H9 (cell line): Measurements from ENCODE around the gene ASPRV1. TPM values are rescaled to one million over a fixed set of nuclear protein-coding genes. Genes with fewer than 3 reads are reported as not detected.
"Not testable (repeated sequence)": the region's sequence is repeated elsewhere in the genome, so short reads cannot be mapped to it uniquely, and the experiment has no call there.

Experiments used
- DNase-seq: peaks from one replicate; pipeline ENCODE4 v3.0.0-alpha.2; 2017
- H2AFZ ChIP-seq: one replicate; pipeline ENCODE4 v1.6.1; 2013; ENCODE audit warnings: mild to moderate bottlenecking, low read length, control low read depth, moderate library complexity
- H2AK5ac ChIP-seq: 2 replicates; pipeline ENCODE4 v1.6.1; 2013; ENCODE audit warnings: low read length, control low read depth, mixed read lengths; ENCODE audit not compliant: insufficient read length
- H2BK120ac ChIP-seq: one replicate; pipeline ENCODE4 v1.6.1; 2013; ENCODE audit warnings: low read depth, mild to moderate bottlenecking, low read length, control low read depth, inconsistent platforms; ENCODE audit not compliant: poor library complexity, severe bottlenecking
- H2BK12ac ChIP-seq: 2 replicates; pipeline ENCODE4 v1.6.1; 2013; ENCODE audit warnings: low read length, control low read depth, mixed read lengths, low read depth; ENCODE audit not compliant: insufficient read length
- H2BK15ac ChIP-seq: 2 replicates; pipeline ENCODE4 v1.6.1; 2013; ENCODE audit warnings: low read depth, low read length, control low read depth
- H2BK20ac ChIP-seq: one replicate; pipeline ENCODE4 v1.6.1; 2013; ENCODE audit warnings: low read depth, mild to moderate bottlenecking, low read length, control low read depth, inconsistent platforms; ENCODE audit not compliant: poor library complexity, severe bottlenecking
- H2BK5ac ChIP-seq: 2 replicates; pipeline ENCODE4 v1.6.1; 2013; ENCODE audit warnings: low read length, control low read depth, mixed read lengths; ENCODE audit not compliant: insufficient read length
- H3K14ac ChIP-seq: 2 replicates; pipeline ENCODE4 v1.6.1; 2013; ENCODE audit warnings: low read length, control low read depth; ENCODE audit not compliant: insufficient read depth
- H3K18ac ChIP-seq: 2 replicates; pipeline ENCODE4 v1.6.1; 2013; ENCODE audit warnings: low read depth, mild to moderate bottlenecking, mixed read lengths, low read length, control low read depth; ENCODE audit not compliant: insufficient read length
- H3K23ac ChIP-seq: 2 replicates; pipeline ENCODE4 v1.6.1; 2013; ENCODE audit warnings: low read length, control low read depth, mixed read lengths, low read depth; ENCODE audit not compliant: insufficient read length
- H3K23me2 ChIP-seq: 2 replicates; pipeline ENCODE4 v1.6.1; 2013; ENCODE audit warnings: low read depth, mild to moderate bottlenecking, mixed read lengths, low read length, control low read depth; ENCODE audit not compliant: insufficient read length, poor library complexity, severe bottlenecking
- H3K27ac ChIP-seq: 2 replicates; pipeline ENCODE4 v1.5.1; 2013; ENCODE audit warnings: low read length, control low read depth, mixed read lengths, low read depth; ENCODE audit not compliant: insufficient read length
- H3K27me3 ChIP-seq: 2 replicates; pipeline ENCODE4 v1.6.1; 2013; ENCODE audit warnings: low read length, control low read depth, inconsistent platforms; ENCODE audit not compliant: insufficient read depth
- H3K4ac ChIP-seq: 2 replicates; pipeline ENCODE4 v1.6.1; 2013; ENCODE audit warnings: low read depth, mild to moderate bottlenecking, control low read depth, inconsistent platforms, low read length, moderate library complexity
- H3K4me1 ChIP-seq: 2 replicates; pipeline ENCODE4 v1.6.1; 2013; ENCODE audit warnings: low read length, control low read depth, inconsistent platforms; ENCODE audit not compliant: insufficient read depth
- H3K4me2 ChIP-seq: 2 replicates; pipeline ENCODE4 v1.6.1; 2013; ENCODE audit warnings: low read length, control low read depth, mixed read lengths; ENCODE audit not compliant: insufficient read length, insufficient read depth
- H3K56ac ChIP-seq: 2 replicates; pipeline ENCODE4 v1.6.1; 2013; ENCODE audit warnings: low read depth, mild to moderate bottlenecking, mixed read lengths, low read length, control low read depth; ENCODE audit not compliant: insufficient read length
- H3K79me1 ChIP-seq: 2 replicates; pipeline ENCODE4 v1.6.1; 2013; ENCODE audit warnings: low read depth, mild to moderate bottlenecking, moderate library complexity, low read length, control low read depth, inconsistent platforms; ENCODE audit not compliant: insufficient read depth, poor library complexity, severe bottlenecking
- H3K79me2 ChIP-seq: 2 replicates; pipeline ENCODE4 v1.6.1; 2013; ENCODE audit warnings: low read length, control low read depth, inconsistent platforms; ENCODE audit not compliant: insufficient read depth
- H3K9ac ChIP-seq: 2 replicates; pipeline ENCODE4 v1.6.1; 2013; ENCODE audit warnings: low read length, control low read depth, mixed read lengths; ENCODE audit not compliant: insufficient read length; ENCODE audit errors: extremely low read depth
- H3K9me3 ChIP-seq: one replicate; pipeline ENCODE4 v1.6.1; 2013; ENCODE audit warnings: low read depth, low read length, inconsistent platforms; ENCODE audit not compliant: control insufficient read depth
- H3T11ph ChIP-seq: one replicate; pipeline ENCODE4 v1.6.1; 2013; ENCODE audit warnings: mild to moderate bottlenecking, low read length, control low read depth, inconsistent platforms
- H4K20me1 ChIP-seq: one replicate; pipeline ENCODE4 v1.6.1; 2013; ENCODE audit not compliant: control insufficient read depth, insufficient read length, insufficient read depth
- H4K5ac ChIP-seq: 2 replicates; pipeline ENCODE4 v1.6.1; 2013; ENCODE audit warnings: low read depth, mild to moderate bottlenecking, mixed read lengths, low read length, control low read depth; ENCODE audit not compliant: insufficient read length
- H4K8ac ChIP-seq: replicated peaks from 2 replicates; pipeline ENCODE4 v1.6.1; 2013; ENCODE audit warnings: low read length, control low read depth, mixed read lengths, low read depth; ENCODE audit not compliant: insufficient read length
- H4K91ac ChIP-seq: 2 replicates; pipeline ENCODE4 v1.6.1; 2013; ENCODE audit warnings: low read depth, mild to moderate bottlenecking, moderate library complexity, mixed read lengths, low read length, control low read depth; ENCODE audit not compliant: insufficient read length
- H3K27ac Mint-ChIP-seq, 3 experiments: 2 replicates in 2 of 3; 3 replicates in 1 of 3; pipeline ENCODE4 v1.8.0; 2020 to 2021; ENCODE audit warnings: mixed read lengths in 3 of 3, mild to moderate bottlenecking in 1 of 3, moderate library complexity in 1 of 3
- H3K27me3 Mint-ChIP-seq: 2 replicates; pipeline ENCODE4 v1.8.0; 2021; ENCODE audit warnings: low read depth, mild to moderate bottlenecking, moderate library complexity, mixed read lengths
- H3K36me3 Mint-ChIP-seq, 3 experiments: 2 replicates in 2 of 3; 3 replicates in 1 of 3; pipeline ENCODE4 v1.8.0; 2020 to 2021; ENCODE audit warnings: low read depth in 3 of 3, mixed read lengths in 3 of 3; ENCODE audit not compliant: insufficient read depth in 1 of 3
- H3K4me1 Mint-ChIP-seq, 2 experiments: 2 replicates each; pipeline ENCODE4 v1.8.0; 2020; ENCODE audit warnings: mixed read lengths in 2 of 2
- H3K4me3 Mint-ChIP-seq, 2 experiments: 2 replicates in 1 of 2; 3 replicates in 1 of 2; pipeline ENCODE4 v1.8.0; 2020 to 2021; ENCODE audit warnings: mild to moderate bottlenecking in 2 of 2, mixed read lengths in 2 of 2, moderate library complexity in 1 of 2
- H3K9me3 Mint-ChIP-seq, 2 experiments: 2 replicates in 1 of 2; 3 replicates in 1 of 2; pipeline ENCODE4 v1.8.0; 2020; ENCODE audit warnings: mild to moderate bottlenecking in 2 of 2, mixed read lengths in 2 of 2, moderate library complexity in 1 of 2
- CTCF ChIP-seq: fragments of 200-600 bp; sonication (generic); conservative IDR thresholded peaks from 3 replicates; pipeline ENCODE4 v1.8.0; 2021; ENCODE audit warnings: antibody characterized with exemption, mild to moderate bottlenecking
- WGBS: extraction: QIAGEN DNeasy Blood & Tissue Kit; methylation state at CpG from one replicate; pipeline ENCODE4 v1.1.7; 2013; ENCODE audit warnings: missing lambda C conversion rate, low lambda C conversion rate, mixed read lengths; ENCODE audit not compliant: insufficient read length; ENCODE audit errors: extremely low coverage; 5-methylcytosine and 5-hydroxymethylcytosine counted together
- total RNA-seq: library from RNA; stranded (reverse); gene quantifications from 2 replicates; pipeline ENCODE4 v1.2.1, GENCODE V29; 2021

ASPRV1 gene
- total RNA-seq, 1 experiment from 2014 or later: 0.57 TPM

- no CpG with 5 or more reads among the region's 6 CpGs for WGBS
- no peak overlapping the region for H2AK5ac ChIP-seq
- no peaks in the 10 kb centered on the region for H3K23me2 ChIP-seq
- H3K4me1 ChIP-seq: no peaks in the 10 kb centered on the region
- no peak overlapping the region for H2BK20ac ChIP-seq
- no peaks in the 10 kb centered on the region for H3K9me3 ChIP-seq
- H2BK15ac ChIP-seq: no peak overlapping the region
- no peak overlapping the region for H4K91ac ChIP-seq
- no peak overlapping the region for H4K5ac ChIP-seq
- H3K4ac ChIP-seq: no peak overlapping the region
- H2BK12ac ChIP-seq: no peak overlapping the region
- no peak overlapping the region for H3K14ac ChIP-seq
- no peak overlapping the region for H3K27ac ChIP-seq
- H3K9ac ChIP-seq: no peak overlapping the region
- Mint-ChIP-seq H3K9me3 (no peaks in the 10 kb centered on the region), H3K36me3 (no peaks in the 10 kb centered on the region), H3K4me3 (no peak overlapping the region), H3K27ac (no peak overlapping the region), H3K4me1 (peaks cover 0 to 3% of the 10 kb centered on the region in 2 experiments; a peak in 2 of 4 replicates), H3K27me3 (peaks cover 8% of the 10 kb centered on the region)
- no peak for TF ChIP-seq CTCF
- no peaks in the 10 kb centered on the region for H3K27me3 ChIP-seq
- no peak for DNase-seq
- H3K4me2 ChIP-seq: no peak overlapping the region
- no peaks in the 10 kb centered on the region for H4K20me1 ChIP-seq
- H4K8ac ChIP-seq: no peak overlapping the region
- no peaks in the 10 kb centered on the region for H3K79me2 ChIP-seq
- no peak overlapping the region for H2BK120ac ChIP-seq
- H3K79me1 ChIP-seq: no peaks in the 10 kb centered on the region
- H2BK5ac ChIP-seq: no peak overlapping the region
- no peak overlapping the region for H3K56ac ChIP-seq
- H2AFZ ChIP-seq: no peak overlapping the region
- H3K18ac ChIP-seq: no peak overlapping the region
- no peak overlapping the region for H3K23ac ChIP-seq
- H3T11ph ChIP-seq: no peak overlapping the region
These were observed 8.9 kb downstream of the ASPRV1 start for GRCh38 chr2:69952336-69953115.

- not testable (repeated sequence) for H4K20me1 ChIP-seq, H3K4me1 Mint-ChIP-seq, H4K5ac ChIP-seq, H2BK5ac ChIP-seq, H3K4ac ChIP-seq, H3K23me2 ChIP-seq, H2BK15ac ChIP-seq, H3K9me3 Mint-ChIP-seq, H2AK5ac ChIP-seq, H3K9me3 ChIP-seq, H3K27me3 Mint-ChIP-seq, H3K79me2 ChIP-seq, H4K8ac ChIP-seq, H3K14ac ChIP-seq, H4K91ac ChIP-seq, H2BK12ac ChIP-seq, H3K27me3 ChIP-seq, H3K4me1 ChIP-seq, H2BK20ac ChIP-seq, DNase-seq, H3K18ac ChIP-seq, H3K56ac ChIP-seq, H3K79me1 ChIP-seq, H3K4me3 Mint-ChIP-seq, H3K27ac ChIP-seq, H2BK120ac ChIP-seq, H2AFZ ChIP-seq, H3K9ac ChIP-seq, H3K23ac ChIP-seq, H3T11ph ChIP-seq, H3K4me2 ChIP-seq, H3K27ac Mint-ChIP-seq, H3K36me3 Mint-ChIP-seq
- WGBS: no CpG with 5 or more reads among the region's 3 CpGs
These were observed 10.8 kb downstream of the ASPRV1 start for GRCh38 chr2:69950671-69951070.
